Mammary epithelial cell (primary cell): ENCODE data around the gene OR52H1.

Source experiments
- EZH2 ChIP-seq: IDR thresholded peaks from 2 replicates; pipeline ENCODE4 v1.6.1; 2012; ENCODE audit warnings: low read length, inconsistent platforms, borderline replicate concordance
- TF ChIP-seq, protein P1 (sequence below), 2 donors: IDR thresholded peaks in 1 of 2; conservative IDR thresholded peaks in 1 of 2; 2 replicates each; pipeline ENCODE4 v1.5.1; 2011 to 2012; ENCODE audit warnings: inconsistent platforms in 2 of 2, low read length in 2 of 2, mild to moderate bottlenecking in 2 of 2, control low read depth in 1 of 2, low read depth in 1 of 2; ENCODE audit not compliant: insufficient read depth in 1 of 2; ENCODE audit errors: extremely low read depth in 1 of 2

DNA sequence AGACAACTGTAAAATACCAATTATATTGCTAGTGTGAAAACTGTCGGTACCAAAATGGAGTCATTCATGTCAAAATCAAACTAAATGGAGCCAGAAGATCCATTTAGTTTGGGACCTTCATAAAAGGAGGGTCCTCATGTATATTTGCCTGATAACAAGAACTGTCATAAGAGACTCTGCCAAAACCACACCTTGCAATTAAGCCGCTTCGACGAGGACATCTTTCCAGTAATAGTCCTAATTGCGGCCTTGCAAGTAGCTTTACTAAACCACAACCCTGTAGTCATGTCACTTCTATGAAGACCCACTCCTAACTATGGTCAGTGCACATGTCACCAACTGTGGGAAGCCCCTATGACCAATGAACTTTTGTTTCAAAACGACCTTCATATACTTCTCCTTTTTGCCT, 47.9 kb downstream of the OR52H1 start:
- TF ChIP-seq, protein P1, sequence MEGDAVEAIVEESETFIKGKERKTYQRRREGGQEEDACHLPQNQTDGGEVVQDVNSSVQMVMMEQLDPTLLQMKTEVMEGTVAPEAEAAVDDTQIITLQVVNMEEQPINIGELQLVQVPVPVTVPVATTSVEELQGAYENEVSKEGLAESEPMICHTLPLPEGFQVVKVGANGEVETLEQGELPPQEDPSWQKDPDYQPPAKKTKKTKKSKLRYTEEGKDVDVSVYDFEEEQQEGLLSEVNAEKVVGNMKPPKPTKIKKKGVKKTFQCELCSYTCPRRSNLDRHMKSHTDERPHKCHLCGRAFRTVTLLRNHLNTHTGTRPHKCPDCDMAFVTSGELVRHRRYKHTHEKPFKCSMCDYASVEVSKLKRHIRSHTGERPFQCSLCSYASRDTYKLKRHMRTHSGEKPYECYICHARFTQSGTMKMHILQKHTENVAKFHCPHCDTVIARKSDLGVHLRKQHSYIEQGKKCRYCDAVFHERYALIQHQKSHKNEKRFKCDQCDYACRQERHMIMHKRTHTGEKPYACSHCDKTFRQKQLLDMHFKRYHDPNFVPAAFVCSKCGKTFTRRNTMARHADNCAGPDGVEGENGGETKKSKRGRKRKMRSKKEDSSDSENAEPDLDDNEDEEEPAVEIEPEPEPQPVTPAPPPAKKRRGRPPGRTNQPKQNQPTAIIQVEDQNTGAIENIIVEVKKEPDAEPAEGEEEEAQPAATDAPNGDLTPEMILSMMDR (conservative IDR thresholded peaks at IDR 0.05 in 1 of 2, IDR thresholded peaks at IDR 0.05 in 1 of 2; ENCODE audit: extremely low read depth in 1 of 2, insufficient read depth in 1 of 2, low read depth in 1 of 2, low read length in 2 of 2): no peak
- no peak for TF ChIP-seq EZH2
